Measurements from ENCODE around the gene PPFIBP1.

DNA sequence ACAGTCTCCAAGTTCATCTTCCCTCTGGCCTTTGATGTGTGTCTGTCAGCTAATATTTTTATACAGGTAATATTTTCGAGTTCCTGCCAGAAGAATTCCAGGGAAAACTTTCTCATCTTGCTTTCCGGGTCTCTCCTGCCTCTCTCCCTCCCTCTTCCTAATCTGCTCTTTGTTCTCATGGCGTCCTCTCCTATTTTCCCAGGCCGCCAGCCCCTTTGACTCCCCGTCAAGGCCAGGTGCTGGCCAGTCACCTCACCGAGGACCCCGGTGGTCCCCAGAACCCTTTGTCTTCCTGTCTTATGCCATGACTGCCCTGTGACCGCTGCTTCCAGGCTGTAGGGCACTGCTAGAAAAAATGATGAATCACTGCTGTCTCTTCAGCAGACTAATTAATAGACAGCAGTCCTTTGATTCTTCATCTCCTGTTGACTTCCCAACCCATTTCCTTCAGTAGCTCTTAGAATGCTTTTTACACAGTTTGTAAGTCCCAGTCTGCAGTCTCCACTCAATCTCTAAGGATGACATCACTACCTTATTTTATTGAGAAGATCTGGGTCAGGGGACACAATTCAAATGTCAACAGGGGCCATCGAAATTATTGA is 40.7 kb downstream of the PPFIBP1 start:
- TF ChIP-seq, protein P1, sequence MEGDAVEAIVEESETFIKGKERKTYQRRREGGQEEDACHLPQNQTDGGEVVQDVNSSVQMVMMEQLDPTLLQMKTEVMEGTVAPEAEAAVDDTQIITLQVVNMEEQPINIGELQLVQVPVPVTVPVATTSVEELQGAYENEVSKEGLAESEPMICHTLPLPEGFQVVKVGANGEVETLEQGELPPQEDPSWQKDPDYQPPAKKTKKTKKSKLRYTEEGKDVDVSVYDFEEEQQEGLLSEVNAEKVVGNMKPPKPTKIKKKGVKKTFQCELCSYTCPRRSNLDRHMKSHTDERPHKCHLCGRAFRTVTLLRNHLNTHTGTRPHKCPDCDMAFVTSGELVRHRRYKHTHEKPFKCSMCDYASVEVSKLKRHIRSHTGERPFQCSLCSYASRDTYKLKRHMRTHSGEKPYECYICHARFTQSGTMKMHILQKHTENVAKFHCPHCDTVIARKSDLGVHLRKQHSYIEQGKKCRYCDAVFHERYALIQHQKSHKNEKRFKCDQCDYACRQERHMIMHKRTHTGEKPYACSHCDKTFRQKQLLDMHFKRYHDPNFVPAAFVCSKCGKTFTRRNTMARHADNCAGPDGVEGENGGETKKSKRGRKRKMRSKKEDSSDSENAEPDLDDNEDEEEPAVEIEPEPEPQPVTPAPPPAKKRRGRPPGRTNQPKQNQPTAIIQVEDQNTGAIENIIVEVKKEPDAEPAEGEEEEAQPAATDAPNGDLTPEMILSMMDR (optimal IDR thresholded peaks at IDR 0.05 in 1 of 3, IDR thresholded peaks at IDR 0.05 in 1 of 3, conservative IDR thresholded peaks at IDR 0.05 in 1 of 3; ENCODE audit: extremely low read depth in 1 of 3, insufficient read depth in 2 of 3, low read length in 3 of 3) = no peak
- TF ChIP-seq EZH2 (IDR thresholded peaks at IDR 0.05; ENCODE audit: low read length) = no peak
